Body of pancreas (tissue), 4 donors: ENCODE results near the gene RBBP8NL.

Experiments used
- POLR2A ChIP-seq, 3 donors: fragments of 450-650 bp; IDR thresholded peaks; one replicate each; pipeline ENCODE4 v1.6.1; 2016; ENCODE audit warnings: antibody characterized with exemption in 3 of 3, mild to moderate bottlenecking in 2 of 3
- TF ChIP-seq, protein P1 (sequence below), 7 experiments: fragments of 450-650 bp in 4 of 7; fragments of 200-600 bp in 3 of 7; sonication (generic) in 3 of 7; IDR thresholded peaks; one replicate each; pipeline ENCODE4 v1.5.1; 2016 to 2019; ENCODE audit warnings: antibody characterized with exemption in 7 of 7

DNA sequence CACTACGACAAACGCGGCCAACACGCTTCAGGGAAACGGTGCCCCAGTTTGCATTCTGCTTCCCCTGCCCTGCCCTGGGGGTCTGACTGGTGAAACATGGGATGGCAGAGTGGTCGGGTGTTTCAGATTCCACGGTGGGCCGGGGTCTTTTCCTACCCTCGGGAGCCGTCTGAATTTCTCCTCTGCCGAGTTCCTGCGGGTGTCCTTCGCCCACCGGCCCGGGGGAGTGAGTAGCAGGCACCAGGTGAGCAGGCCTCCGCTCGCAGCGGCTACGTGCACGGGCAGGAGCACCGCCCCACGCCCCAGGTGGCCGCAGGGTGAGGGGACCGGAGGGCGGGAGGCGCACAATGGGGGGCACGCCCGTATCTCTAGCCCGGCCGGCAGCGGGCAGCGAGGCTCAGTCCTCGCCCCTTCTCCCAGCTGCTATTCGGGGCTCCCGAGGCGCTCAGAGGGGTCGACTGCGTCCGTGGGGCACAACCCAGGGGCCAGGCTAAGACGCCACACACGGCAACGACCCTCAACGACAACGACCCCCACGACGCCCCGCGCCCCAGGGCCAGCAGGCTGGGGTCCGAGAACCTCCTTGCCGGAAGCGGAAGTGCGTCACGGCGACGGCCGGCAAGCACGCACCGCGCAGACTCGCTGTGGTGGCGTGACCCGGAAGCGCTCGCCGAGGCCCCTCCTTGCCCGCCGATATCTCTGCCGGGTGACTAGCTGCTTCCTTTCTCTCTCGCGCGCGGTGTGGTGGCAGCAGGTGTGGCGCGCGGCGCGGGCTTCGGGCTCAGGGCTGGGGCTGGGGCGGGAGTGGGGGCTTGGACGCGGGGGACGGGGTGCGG, 40.7 kb downstream of the RBBP8NL start, which contains the start of gene RPS21:
- TF ChIP-seq, protein P1, sequence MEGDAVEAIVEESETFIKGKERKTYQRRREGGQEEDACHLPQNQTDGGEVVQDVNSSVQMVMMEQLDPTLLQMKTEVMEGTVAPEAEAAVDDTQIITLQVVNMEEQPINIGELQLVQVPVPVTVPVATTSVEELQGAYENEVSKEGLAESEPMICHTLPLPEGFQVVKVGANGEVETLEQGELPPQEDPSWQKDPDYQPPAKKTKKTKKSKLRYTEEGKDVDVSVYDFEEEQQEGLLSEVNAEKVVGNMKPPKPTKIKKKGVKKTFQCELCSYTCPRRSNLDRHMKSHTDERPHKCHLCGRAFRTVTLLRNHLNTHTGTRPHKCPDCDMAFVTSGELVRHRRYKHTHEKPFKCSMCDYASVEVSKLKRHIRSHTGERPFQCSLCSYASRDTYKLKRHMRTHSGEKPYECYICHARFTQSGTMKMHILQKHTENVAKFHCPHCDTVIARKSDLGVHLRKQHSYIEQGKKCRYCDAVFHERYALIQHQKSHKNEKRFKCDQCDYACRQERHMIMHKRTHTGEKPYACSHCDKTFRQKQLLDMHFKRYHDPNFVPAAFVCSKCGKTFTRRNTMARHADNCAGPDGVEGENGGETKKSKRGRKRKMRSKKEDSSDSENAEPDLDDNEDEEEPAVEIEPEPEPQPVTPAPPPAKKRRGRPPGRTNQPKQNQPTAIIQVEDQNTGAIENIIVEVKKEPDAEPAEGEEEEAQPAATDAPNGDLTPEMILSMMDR (IDR thresholded peaks at IDR 0.05), result peak in 1 of 7 experiments; percentile 15
- peak; percentile 69 to 87 (median 77) for TF ChIP-seq POLR2A (IDR thresholded peaks at IDR 0.05)
